GM12891 (cell line): ENCODE measurements around the gene LHFPL3.

Source experiments
- PAX5 ChIP-seq: IDR thresholded peaks from 2 replicates; pipeline ENCODE4 v1.6.1; 2011; ENCODE audit warnings: low read length, moderate library complexity, mild to moderate bottlenecking; ENCODE audit not compliant: insufficient read depth, severe bottlenecking
- POLR2A ChIP-seq: IDR thresholded peaks from 2 replicates; pipeline ENCODE4 v1.6.1; 2011; ENCODE audit warnings: low read depth, low read length, control low read depth
- POLR2AphosphoS5 ChIP-seq: IDR thresholded peaks from 2 replicates; pipeline ENCODE4 v1.6.1; 2011; ENCODE audit warnings: low read depth, low read length, control low read depth
- POU2F2 ChIP-seq: IDR thresholded peaks from 2 replicates; pipeline ENCODE4 v1.6.1; 2011; ENCODE audit warnings: low read depth, mild to moderate bottlenecking, control low read depth, low read length, moderate library complexity
- TAF1 ChIP-seq: IDR thresholded peaks from 2 replicates; pipeline ENCODE4 v1.6.1; 2011; ENCODE audit warnings: low read depth, low read length, control low read depth

GRCh38 chr7:104450861-104451260 lies 122.5 kb downstream of the LHFPL3 start:
- TF ChIP-seq POLR2AphosphoS5: no peak
- no peak for TF ChIP-seq POLR2A
- TF ChIP-seq TAF1: no peak
- no peak for TF ChIP-seq PAX5
- no peak for TF ChIP-seq POU2F2
